ENCODE data around the gene TLE1. TPM values are rescaled to one million over a fixed set of nuclear protein-coding genes. Genes with fewer than 3 reads are reported as not detected.

TLE1 gene
- total and polyA plus RNA-seq, 2 of the 4 experiments (the other 2 are of a cell fraction): 36.0 to 51.0 TPM

- Histone ChIP-seq H3K14ac (replicated peaks; ENCODE audit: low read depth, low read length) (no peak overlapping the region), H3K9me3 (ENCODE audit: control insufficient read depth, insufficient read depth, low read length) (no peaks in the 10 kb centered on the region), H2AFZ (replicated peaks; ENCODE audit: low read length, poor library complexity) (no peak overlapping the region), H3K79me1 (ENCODE audit: low read depth in 1 of 2, low read length in 2 of 2) (peaks cover 46 to 61% of the 10 kb centered on the region in 2 experiments), H3K4ac (ENCODE audit: low read depth, low read length) (no peak overlapping the region), H3K36me3 (ENCODE audit: control insufficient read depth, insufficient read depth, low read length) (peaks cover 9% of the 10 kb centered on the region), H2BK5ac (ENCODE audit: low read depth, low read length, poor library complexity, severe bottlenecking) (no peak overlapping the region), H3K4me2 (ENCODE audit: low read depth, low read length) (no peak overlapping the region), H2BK120ac (ENCODE audit: low read depth, low read length) (0 out of 2 replicates have a peak overlapping the region, but pooled peaks have one; percentile 2), H2AK5ac (ENCODE audit: low read depth, low read length) (no peak overlapping the region), H3K56ac (ENCODE audit: extremely low read depth, insufficient read depth, low read length) (no peak overlapping the region), H3K18ac (ENCODE audit: low read depth, low read length) (no peak overlapping the region), H2BK20ac (ENCODE audit: low read depth, low read length) (no peak overlapping the region; the same call in 1 of the 2 replicates), H3K9ac (ENCODE audit: low read depth, low read length) (no peak overlapping the region), H4K91ac (ENCODE audit: insufficient read depth, low read depth, low read length) (peak overlapping the region; percentile 52; the same call in 1 of the 2 replicates), H3K4me3 (ENCODE audit: insufficient read depth, low read depth, low read length) (no peak overlapping the region), H2AK9ac (replicated peaks; ENCODE audit: low read depth, low read length, poor library complexity) (no peak overlapping the region), H4K20me1 (ENCODE audit: insufficient read depth, low read length) (peaks cover 4% of the 10 kb centered on the region; the same call in 1 of the 2 replicates), H3K23ac (ENCODE audit: low read depth, low read length) (no peak overlapping the region), H2BK15ac (ENCODE audit: low read depth, low read length) (peak overlapping the region; percentile 68; the same call in 1 of the 3 replicates), H4K8ac (ENCODE audit: low read depth in 2 of 2, low read length in 2 of 2) (no peak overlapping the region), H3K4me1 (ENCODE audit: control insufficient read depth, insufficient read depth, low read length) (peaks cover 18% of the 10 kb centered on the region), H3K9me1 (ENCODE audit: insufficient read depth, low read length) (peaks cover 8% of the 10 kb centered on the region), H4K5ac (ENCODE audit: low read depth, low read length) (no peak overlapping the region), H3K27me3 (ENCODE audit: control insufficient read depth, insufficient read depth, low read length) (no peaks in the 10 kb centered on the region), H3K27ac (ENCODE audit: insufficient read depth, low read length) (no peak overlapping the region)
- TF ChIP-seq BHLHE40 (IDR thresholded peaks at IDR 0.05; ENCODE audit: low read depth, low read length): no peak
- TF ChIP-seq USF2 (IDR thresholded peaks at IDR 0.05; ENCODE audit: low read depth, low read length): no peak
- no peak for TF ChIP-seq FOS (IDR thresholded peaks at IDR 0.05; ENCODE audit: low read depth, low read length)
- DNase-seq (no peak), ATAC-seq (ENCODE audit: low read depth) (no peak)
- no CpG with 5 or more reads among the region's 3 CpGs for WGBS, 2 experiments (ENCODE audit: extremely low coverage in 2 of 2, insufficient read length in 1 of 2)
- BruUV-seq (replicated peaks): no TSS peak
- in situ Hi-C loops (cut with MboI; ENCODE audit: low sequenced_read_pairs) (no loop called here), intact Hi-C loops (cut with micrococcal nuclease) (no loop called here), dilution Hi-C loops (cut with HindIII; ENCODE audit: low sequenced_read_pairs, unreplicated experiment) (no loop called here)
- POLR2A ChIA-PET (ENCODE audit: unreplicated experiment): no interaction called here
- CTCF ChIA-PET: no interaction called here
Measured at GRCh38 chr9:81656004-81656403, 33.3 kb downstream of the TLE1 start.

All from IMR-90 (cell line).